Vagina (tissue), 2 donors: ENCODE results near the gene DLG3.

Source experiments
- POLR2AphosphoS5 ChIP-seq, 2 donors: sonication (generic); formaldehyde crosslinking; IDR thresholded peaks; one replicate each; pipeline ENCODE4 v1.9.0; 2017; ENCODE audit warnings: antibody characterized with exemption in 2 of 2, mild to moderate bottlenecking in 2 of 2, low read depth in 1 of 2; ENCODE audit not compliant: insufficient read depth in 1 of 2
- TF ChIP-seq, protein P1 (sequence below), 3 experiments: fragments of 450-650 bp in 2 of 3; fragments of 200-600 bp in 1 of 3; sonication (generic) in 1 of 3; IDR thresholded peaks; one replicate each; pipeline ENCODE4 v1.5.1; 2017 to 2019; ENCODE audit warnings: antibody characterized with exemption in 3 of 3, mild to moderate bottlenecking in 2 of 3, moderate library complexity in 2 of 3

GRCh38 chrX:70509078-70509477, 64.4 kb downstream of the DLG3 start:
- TF ChIP-seq POLR2AphosphoS5 (IDR thresholded peaks at IDR 0.05; ENCODE audit: insufficient read depth in 1 of 2, low read depth in 1 of 2): no peak
- TF ChIP-seq, protein P1, sequence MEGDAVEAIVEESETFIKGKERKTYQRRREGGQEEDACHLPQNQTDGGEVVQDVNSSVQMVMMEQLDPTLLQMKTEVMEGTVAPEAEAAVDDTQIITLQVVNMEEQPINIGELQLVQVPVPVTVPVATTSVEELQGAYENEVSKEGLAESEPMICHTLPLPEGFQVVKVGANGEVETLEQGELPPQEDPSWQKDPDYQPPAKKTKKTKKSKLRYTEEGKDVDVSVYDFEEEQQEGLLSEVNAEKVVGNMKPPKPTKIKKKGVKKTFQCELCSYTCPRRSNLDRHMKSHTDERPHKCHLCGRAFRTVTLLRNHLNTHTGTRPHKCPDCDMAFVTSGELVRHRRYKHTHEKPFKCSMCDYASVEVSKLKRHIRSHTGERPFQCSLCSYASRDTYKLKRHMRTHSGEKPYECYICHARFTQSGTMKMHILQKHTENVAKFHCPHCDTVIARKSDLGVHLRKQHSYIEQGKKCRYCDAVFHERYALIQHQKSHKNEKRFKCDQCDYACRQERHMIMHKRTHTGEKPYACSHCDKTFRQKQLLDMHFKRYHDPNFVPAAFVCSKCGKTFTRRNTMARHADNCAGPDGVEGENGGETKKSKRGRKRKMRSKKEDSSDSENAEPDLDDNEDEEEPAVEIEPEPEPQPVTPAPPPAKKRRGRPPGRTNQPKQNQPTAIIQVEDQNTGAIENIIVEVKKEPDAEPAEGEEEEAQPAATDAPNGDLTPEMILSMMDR (IDR thresholded peaks at IDR 0.05): no peak
